ENCODE measurements around the gene KLK7. TPM values are rescaled to one million over a fixed set of nuclear protein-coding genes. Genes with fewer than 3 reads are reported as not detected.

Gene KLK7
- total RNA-seq, 1 donor from 2014 or later, result not detected

GRCh38 chr19:51012661-51013190, 29.0 kb upstream of the KLK7 start:
- no peak for TF ChIP-seq CTCF (IDR thresholded peaks at IDR 0.05; ENCODE audit: unreplicated experiment)
- H3K27ac Mint-ChIP-seq (ENCODE audit: unreplicated experiment), result peak overlapping the region; percentile 24
- peaks cover 5% of the 10 kb centered on the region for H3K4me1 Mint-ChIP-seq (ENCODE audit: unreplicated experiment)
- no peak for DNase-seq (ENCODE audit: low spot score)
- H3K9me3 Mint-ChIP-seq (ENCODE audit: unreplicated experiment), result no peaks in the 10 kb centered on the region
- H3K4me3 Mint-ChIP-seq (ENCODE audit: unreplicated experiment), result no peak overlapping the region
- peaks cover 9% of the 10 kb centered on the region for H3K27me3 Mint-ChIP-seq (ENCODE audit: unreplicated experiment)
- peaks cover 6% of the 10 kb centered on the region for H3K36me3 Mint-ChIP-seq (ENCODE audit: low read depth, unreplicated experiment)

DNA sequence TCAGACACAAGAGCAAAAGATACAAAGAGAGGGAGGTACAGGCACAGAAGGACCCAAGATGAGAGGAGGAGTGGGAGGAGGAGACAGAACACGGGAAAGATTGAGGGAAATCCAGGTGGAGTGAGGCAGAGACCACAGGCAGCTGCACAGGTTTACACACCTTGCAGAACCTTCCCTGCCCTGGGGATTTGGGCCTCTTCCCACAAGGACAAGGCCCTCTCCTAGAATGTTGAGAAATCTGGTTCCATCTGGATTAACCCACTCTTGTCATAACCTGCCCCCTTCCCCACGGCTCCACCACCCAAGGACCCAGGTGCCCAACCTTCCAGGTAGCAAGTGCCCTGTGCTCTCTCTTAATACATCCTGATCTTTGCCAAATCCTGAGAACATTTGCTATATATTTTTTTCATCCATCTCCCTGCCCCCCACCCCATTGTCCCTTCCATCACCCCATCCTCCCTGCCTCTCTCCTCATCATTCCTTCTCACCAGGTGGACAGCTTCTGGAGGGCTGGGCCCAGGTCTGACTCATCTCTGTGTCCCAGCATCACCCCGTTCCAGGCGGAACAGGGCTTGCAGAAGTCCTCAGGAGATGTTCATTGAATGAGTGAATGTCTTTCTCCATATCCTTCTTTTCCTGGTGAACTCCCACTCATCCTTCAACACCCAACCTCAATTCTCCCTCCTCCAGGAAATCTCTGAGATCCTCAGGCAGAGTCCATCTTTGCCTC, 26.5 kb upstream of the KLK7 start:
- Mint-ChIP-seq H3K36me3 (ENCODE audit: low read depth, unreplicated experiment) (peaks cover 6% of the 10 kb centered on the region), H3K4me3 (ENCODE audit: unreplicated experiment) (no peak overlapping the region), H3K4me1 (ENCODE audit: unreplicated experiment) (no peaks in the 10 kb centered on the region), H3K9me3 (ENCODE audit: unreplicated experiment) (no peaks in the 10 kb centered on the region), H3K27me3 (ENCODE audit: unreplicated experiment) (peaks cover 4% of the 10 kb centered on the region), H3K27ac (ENCODE audit: unreplicated experiment) (no peak overlapping the region)
- no peak for DNase-seq (ENCODE audit: low spot score)
- no peak for TF ChIP-seq CTCF (IDR thresholded peaks at IDR 0.05; ENCODE audit: unreplicated experiment)

DNA sequence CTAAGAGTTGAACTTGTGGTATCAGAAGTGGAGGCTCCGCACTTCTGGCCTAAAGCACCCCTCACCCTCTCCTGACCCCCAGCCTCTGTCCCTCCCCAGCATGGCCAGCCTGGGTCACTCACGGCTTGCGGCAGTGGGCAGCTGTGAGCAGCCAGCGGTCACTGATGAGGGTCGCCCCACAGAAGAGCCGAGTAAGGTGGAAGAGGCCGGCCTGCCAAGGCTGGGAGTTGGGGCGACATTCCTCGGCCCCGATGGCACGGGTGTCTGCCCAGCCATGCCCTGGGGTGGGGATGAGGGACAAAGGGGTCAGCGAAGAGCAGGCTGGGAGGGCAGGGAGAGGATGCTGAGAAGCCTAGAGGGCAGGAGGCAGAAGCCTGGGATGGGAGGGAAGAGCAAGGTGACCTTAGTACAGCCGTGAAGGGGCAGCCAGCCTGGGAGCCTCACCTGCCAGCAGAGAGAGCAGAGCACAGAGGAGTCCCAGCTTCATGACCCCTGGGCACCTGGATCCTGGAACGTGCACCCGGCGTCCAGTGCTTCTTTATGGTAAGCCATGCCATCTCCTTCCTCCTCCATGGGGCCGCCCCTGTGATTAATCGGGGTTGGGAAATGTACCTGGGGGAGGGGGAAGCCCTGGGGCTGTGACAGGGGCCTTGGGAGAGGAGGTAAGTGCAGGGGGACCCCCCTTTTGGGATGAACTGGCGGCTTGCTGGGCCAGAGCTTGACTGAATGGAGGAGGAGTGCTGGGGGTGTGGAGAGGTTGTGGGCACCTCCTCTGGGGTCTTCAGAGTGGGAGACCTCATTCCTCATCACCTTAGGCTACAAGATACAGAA, 25.6 kb upstream of the KLK7 start:
- DNase-seq (ENCODE audit: low spot score), result no peak
- TF ChIP-seq CTCF (IDR thresholded peaks at IDR 0.05; ENCODE audit: unreplicated experiment), result no peak
- H3K4me1 Mint-ChIP-seq (ENCODE audit: unreplicated experiment), result no peaks in the 10 kb centered on the region
- no peak overlapping the region for H3K4me3 Mint-ChIP-seq (ENCODE audit: unreplicated experiment)
- peaks cover 2% of the 10 kb centered on the region for H3K27me3 Mint-ChIP-seq (ENCODE audit: unreplicated experiment)
- H3K27ac Mint-ChIP-seq (ENCODE audit: unreplicated experiment), result no peak overlapping the region
- no peaks in the 10 kb centered on the region for H3K9me3 Mint-ChIP-seq (ENCODE audit: unreplicated experiment)
- H3K36me3 Mint-ChIP-seq (ENCODE audit: low read depth, unreplicated experiment), result peaks cover 6% of the 10 kb centered on the region

DNA sequence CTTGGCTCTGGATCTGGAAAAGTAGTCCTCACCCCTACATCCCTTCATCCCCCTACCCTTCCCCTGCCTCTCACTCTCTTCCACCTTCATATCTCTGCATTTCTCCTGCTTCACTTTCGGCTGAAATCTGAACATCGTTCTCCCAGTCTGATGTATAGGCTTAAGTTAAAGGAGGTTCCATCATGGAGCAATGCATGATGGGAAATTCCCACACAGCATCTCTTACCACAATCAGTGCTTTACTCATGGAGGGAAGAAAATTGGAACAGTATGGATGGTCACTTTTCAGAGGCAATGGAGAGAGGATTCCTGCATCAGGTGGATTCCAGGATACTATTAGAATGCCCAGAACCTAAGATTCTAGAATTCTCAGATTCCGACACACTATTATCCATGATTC, 23.8 kb upstream of the KLK7 start:
- Mint-ChIP-seq H3K9me3 (ENCODE audit: unreplicated experiment) (no peaks in the 10 kb centered on the region), H3K4me1 (ENCODE audit: unreplicated experiment) (no peaks in the 10 kb centered on the region), H3K4me3 (ENCODE audit: unreplicated experiment) (no peak overlapping the region), H3K27me3 (ENCODE audit: unreplicated experiment) (peaks cover 4% of the 10 kb centered on the region), H3K36me3 (ENCODE audit: low read depth, unreplicated experiment) (no peaks in the 10 kb centered on the region), H3K27ac (ENCODE audit: unreplicated experiment) (no peak overlapping the region)
- DNase-seq (ENCODE audit: low spot score), result no peak
- TF ChIP-seq CTCF (IDR thresholded peaks at IDR 0.05; ENCODE audit: unreplicated experiment), result no peak
